Measurements from ENCODE around the gene PTPN7.
A peak's percentile ranks its signal among the peaks of the same experiment; 100 is the strongest.

PTPN7 gene

DNA sequence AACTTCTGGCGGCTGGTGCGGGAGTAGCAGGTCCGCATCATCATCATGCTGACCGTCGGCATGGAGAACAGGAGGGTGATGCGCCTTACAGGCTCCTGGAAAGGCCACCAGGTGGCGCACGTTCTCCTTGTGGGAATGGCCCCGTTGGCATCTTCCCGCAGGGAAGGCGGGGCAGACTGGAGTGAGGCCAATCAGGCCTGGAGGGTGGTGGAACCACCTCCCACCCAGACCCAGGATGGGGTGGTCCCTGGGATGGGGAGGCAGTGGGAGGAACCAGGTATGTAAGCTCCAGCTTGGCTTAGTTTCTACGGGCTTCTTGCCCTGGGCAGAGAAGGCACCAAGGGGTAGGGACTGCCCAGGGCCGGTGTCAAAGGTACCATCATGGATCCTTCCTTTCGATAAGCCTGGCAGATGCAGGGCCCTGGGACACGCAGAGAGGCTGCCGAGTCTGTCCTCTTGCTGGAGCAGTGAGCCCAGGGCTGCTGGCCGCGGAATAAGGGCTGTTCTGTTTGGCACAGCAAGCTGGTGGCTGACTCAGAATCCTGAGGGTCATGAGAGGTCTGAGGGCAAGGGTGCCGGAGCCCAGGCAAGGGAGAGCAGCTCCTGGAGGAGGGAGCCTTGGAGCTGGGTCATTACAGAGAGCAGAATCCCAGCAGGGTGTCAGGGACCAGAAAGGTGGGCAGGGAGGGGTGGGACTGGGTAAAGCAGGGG lies 24.5 kb upstream of the PTPN7 start (continued):
- TF ChIP-seq ZNF654 (tag by site-specific recombination; IDR thresholded peaks at IDR 0.05; ENCODE audit: low read depth) (peak; percentile 80), ZBTB17 (tag by site-specific recombination; IDR thresholded peaks at IDR 0.05) (0 out of 2 replicates have a peak, but pooled peaks have one; percentile 30), ZNF621 (tag by site-specific recombination; IDR thresholded peaks at IDR 0.05) (no peak), ZNF394 (tag by site-specific recombination; IDR thresholded peaks at IDR 0.05; ENCODE audit: borderline replicate concordance) (peak; percentile 30; the same call in 1 of the 2 replicates), REPIN1 (tag by site-specific recombination; IDR thresholded peaks at IDR 0.05; ENCODE audit: low read depth) (no peak), ZNF843 (tag by site-specific recombination; IDR thresholded peaks at IDR 0.05) (no peak), ZNF302 (tag by site-specific recombination; IDR thresholded peaks at IDR 0.05; ENCODE audit: low read depth) (no peak), ZNF146 (tag by site-specific recombination; IDR thresholded peaks at IDR 0.05) (no peak), ZNF211 (tag by site-specific recombination; IDR thresholded peaks at IDR 0.05; ENCODE audit: low read depth) (no peak), SP2 (tag by site-specific recombination; IDR thresholded peaks at IDR 0.05) (peak; percentile 88), ZNF133 (tag by site-specific recombination; IDR thresholded peaks at IDR 0.05) (no peak), ZNF48 (tag by site-specific recombination; IDR thresholded peaks at IDR 0.05) (no peak), ZNF37A (tag by site-specific recombination; IDR thresholded peaks at IDR 0.05) (no peak), ZNF626 (tag by site-specific recombination; IDR thresholded peaks at IDR 0.05) (no peak), RBAK (tag by site-specific recombination; IDR thresholded peaks at IDR 0.05) (no peak), IKZF3 (tag by site-specific recombination; IDR thresholded peaks at IDR 0.05) (peak; percentile 90), EGR2 (tag by site-specific recombination; IDR thresholded peaks at IDR 0.05; ENCODE audit: low read depth) (peak; percentile 10; the same call in 1 of the 2 replicates)
- TF ChIP-seq, protein P1, sequence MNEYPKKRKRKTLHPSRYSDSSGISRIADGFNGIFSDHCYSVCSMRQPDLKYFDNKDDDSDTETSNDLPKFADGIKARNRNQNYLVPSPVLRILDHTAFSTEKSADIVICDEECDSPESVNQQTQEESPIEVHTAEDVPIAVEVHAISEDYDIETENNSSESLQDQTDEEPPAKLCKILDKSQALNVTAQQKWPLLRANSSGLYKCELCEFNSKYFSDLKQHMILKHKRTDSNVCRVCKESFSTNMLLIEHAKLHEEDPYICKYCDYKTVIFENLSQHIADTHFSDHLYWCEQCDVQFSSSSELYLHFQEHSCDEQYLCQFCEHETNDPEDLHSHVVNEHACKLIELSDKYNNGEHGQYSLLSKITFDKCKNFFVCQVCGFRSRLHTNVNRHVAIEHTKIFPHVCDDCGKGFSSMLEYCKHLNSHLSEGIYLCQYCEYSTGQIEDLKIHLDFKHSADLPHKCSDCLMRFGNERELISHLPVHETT (tag by site-specific recombination; IDR thresholded peaks at IDR 0.05), result no peak
- TF ChIP-seq, protein P2, sequence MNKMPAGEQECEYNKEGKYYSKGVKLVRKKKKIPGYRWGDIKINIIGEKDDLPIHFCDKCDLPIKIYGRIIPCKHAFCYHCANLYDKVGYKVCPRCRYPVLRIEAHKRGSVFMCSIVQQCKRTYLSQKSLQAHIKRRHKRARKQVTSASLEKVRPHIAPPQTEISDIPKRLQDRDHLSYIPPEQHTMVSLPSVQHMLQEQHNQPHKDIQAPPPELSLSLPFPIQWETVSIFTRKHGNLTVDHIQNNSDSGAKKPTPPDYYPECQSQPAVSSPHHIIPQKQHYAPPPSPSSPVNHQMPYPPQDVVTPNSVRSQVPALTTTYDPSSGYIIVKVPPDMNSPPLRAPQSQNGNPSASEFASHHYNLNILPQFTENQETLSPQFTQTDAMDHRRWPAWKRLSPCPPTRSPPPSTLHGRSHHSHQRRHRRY (tag by site-specific recombination; IDR thresholded peaks at IDR 0.05), result no peak
- TF ChIP-seq, protein P3, sequence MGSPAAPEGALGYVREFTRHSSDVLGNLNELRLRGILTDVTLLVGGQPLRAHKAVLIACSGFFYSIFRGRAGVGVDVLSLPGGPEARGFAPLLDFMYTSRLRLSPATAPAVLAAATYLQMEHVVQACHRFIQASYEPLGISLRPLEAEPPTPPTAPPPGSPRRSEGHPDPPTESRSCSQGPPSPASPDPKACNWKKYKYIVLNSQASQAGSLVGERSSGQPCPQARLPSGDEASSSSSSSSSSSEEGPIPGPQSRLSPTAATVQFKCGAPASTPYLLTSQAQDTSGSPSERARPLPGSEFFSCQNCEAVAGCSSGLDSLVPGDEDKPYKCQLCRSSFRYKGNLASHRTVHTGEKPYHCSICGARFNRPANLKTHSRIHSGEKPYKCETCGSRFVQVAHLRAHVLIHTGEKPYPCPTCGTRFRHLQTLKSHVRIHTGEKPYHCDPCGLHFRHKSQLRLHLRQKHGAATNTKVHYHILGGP (tag by site-specific recombination; IDR thresholded peaks at IDR 0.05), result no peak
- TF ChIP-seq, protein P4, sequence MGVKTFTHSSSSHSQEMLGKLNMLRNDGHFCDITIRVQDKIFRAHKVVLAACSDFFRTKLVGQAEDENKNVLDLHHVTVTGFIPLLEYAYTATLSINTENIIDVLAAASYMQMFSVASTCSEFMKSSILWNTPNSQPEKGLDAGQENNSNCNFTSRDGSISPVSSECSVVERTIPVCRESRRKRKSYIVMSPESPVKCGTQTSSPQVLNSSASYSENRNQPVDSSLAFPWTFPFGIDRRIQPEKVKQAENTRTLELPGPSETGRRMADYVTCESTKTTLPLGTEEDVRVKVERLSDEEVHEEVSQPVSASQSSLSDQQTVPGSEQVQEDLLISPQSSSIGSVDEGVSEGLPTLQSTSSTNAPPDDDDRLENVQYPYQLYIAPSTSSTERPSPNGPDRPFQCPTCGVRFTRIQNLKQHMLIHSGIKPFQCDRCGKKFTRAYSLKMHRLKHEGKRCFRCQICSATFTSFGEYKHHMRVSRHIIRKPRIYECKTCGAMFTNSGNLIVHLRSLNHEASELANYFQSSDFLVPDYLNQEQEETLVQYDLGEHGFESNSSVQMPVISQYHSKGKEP (tag by site-specific recombination; IDR thresholded peaks at IDR 0.05), result no peak
- TF ChIP-seq, protein P5, sequence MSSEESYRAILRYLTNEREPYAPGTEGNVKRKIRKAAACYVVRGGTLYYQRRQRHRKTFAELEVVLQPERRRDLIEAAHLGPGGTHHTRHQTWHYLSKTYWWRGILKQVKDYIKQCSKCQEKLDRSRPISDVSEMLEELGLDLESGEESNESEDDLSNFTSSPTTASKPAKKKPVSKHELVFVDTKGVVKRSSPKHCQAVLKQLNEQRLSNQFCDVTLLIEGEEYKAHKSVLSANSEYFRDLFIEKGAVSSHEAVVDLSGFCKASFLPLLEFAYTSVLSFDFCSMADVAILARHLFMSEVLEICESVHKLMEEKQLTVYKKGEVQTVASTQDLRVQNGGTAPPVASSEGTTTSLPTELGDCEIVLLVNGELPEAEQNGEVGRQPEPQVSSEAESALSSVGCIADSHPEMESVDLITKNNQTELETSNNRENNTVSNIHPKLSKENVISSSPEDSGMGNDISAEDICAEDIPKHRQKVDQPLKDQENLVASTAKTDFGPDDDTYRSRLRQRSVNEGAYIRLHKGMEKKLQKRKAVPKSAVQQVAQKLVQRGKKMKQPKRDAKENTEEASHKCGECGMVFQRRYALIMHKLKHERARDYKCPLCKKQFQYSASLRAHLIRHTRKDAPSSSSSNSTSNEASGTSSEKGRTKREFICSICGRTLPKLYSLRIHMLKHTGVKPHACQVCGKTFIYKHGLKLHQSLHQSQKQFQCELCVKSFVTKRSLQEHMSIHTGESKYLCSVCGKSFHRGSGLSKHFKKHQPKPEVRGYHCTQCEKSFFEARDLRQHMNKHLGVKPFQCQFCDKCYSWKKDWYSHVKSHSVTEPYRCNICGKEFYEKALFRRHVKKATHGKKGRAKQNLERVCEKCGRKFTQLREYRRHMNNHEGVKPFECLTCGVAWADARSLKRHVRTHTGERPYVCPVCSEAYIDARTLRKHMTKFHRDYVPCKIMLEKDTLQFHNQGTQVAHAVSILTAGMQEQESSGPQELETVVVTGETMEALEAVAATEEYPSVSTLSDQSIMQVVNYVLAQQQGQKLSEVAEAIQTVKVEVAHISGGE (tag by site-specific recombination; conservative IDR thresholded peaks at IDR 0.05; ENCODE audit: low read depth), result no peak
- TF ChIP-seq, protein P6, sequence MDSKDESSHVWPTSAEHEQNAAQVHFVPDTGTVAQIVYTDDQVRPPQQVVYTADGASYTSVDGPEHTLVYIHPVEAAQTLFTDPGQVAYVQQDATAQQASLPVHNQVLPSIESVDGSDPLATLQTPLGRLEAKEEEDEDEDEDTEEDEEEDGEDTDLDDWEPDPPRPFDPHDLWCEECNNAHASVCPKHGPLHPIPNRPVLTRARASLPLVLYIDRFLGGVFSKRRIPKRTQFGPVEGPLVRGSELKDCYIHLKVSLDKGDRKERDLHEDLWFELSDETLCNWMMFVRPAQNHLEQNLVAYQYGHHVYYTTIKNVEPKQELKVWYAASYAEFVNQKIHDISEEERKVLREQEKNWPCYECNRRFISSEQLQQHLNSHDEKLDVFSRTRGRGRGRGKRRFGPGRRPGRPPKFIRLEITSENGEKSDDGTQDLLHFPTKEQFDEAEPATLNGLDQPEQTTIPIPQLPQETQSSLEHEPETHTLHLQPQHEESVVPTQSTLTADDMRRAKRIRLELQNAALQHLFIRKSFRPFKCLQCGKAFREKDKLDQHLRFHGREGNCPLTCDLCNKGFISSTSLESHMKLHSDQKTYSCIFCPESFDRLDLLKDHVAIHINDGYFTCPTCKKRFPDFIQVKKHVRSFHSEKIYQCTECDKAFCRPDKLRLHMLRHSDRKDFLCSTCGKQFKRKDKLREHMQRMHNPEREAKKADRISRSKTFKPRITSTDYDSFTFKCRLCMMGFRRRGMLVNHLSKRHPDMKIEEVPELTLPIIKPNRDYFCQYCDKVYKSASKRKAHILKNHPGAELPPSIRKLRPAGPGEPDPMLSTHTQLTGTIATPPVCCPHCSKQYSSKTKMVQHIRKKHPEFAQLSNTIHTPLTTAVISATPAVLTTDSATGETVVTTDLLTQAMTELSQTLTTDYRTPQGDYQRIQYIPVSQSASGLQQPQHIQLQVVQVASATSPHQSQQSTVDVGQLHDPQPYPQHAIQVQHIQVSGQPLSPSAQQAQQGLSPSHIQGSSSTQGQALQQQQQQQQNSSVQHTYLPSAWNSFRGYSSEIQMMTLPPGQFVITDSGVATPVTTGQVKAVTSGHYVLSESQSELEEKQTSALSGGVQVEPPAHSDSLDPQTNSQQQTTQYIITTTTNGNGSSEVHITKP (tag by site-specific recombination; IDR thresholded peaks at IDR 0.05), result 0 out of 2 replicates have a peak, but pooled peaks have one; percentile 17

Measured in HEK293 (cell line).